Measurements from ENCODE around the gene THAP9.

Gene THAP9

GRCh38 chr4:82901183-82901718 is 716 bp downstream of the THAP9 start:
- H3F3A ChIP-seq (ENCODE audit: insufficient read depth): peaks cover 22% of the 10 kb centered on the region
- TF ChIP-seq EZH2phosphoT487 (conservative IDR thresholded peaks at IDR 0.05; ENCODE audit: low read length): no peak
- TF ChIP-seq CTCF (IDR thresholded peaks at IDR 0.05; ENCODE audit: insufficient read depth, low read length, poor library complexity, severe bottlenecking): no peak
- peak overlapping the region; percentile 77 for H2AFZ ChIP-seq (ENCODE audit: low read depth, low read length, severe bottlenecking)

GRCh38 chr4:82903737-82904136 is 3.2 kb downstream of the THAP9 start:
- Histone ChIP-seq H3K79me2 (ENCODE audit: insufficient read depth, low read length) (peaks cover 30% of the 10 kb centered on the region), H3K27me3 (ENCODE audit: low read length) (no peaks in the 10 kb centered on the region), H3K36me3 (ENCODE audit: low read length) (no peaks in the 10 kb centered on the region; the same call in 1 of the 2 replicates), H3F3A (ENCODE audit: insufficient read depth) (peaks cover 29% of the 10 kb centered on the region), H3K27ac (ENCODE audit: low read depth, low read length) (no peak overlapping the region), H3K4me2 (ENCODE audit: low read depth, low read length, poor library complexity, severe bottlenecking) (no peak overlapping the region), H3K9me3 (ENCODE audit: insufficient read depth, low read length) (no peaks in the 10 kb centered on the region), H3K4me3 (ENCODE audit: insufficient read depth, low read length, poor library complexity, severe bottlenecking) (no peak overlapping the region), H3K9ac (ENCODE audit: low read length) (no peak overlapping the region), H4K20me1 (ENCODE audit: low read depth, low read length) (no peaks in the 10 kb centered on the region), H2AFZ (ENCODE audit: low read depth, low read length, severe bottlenecking) (no peak overlapping the region), H3K9me2 (replicated peaks; ENCODE audit: insufficient read depth, low read length) (no peaks in the 10 kb centered on the region)
- TF ChIP-seq EZH2phosphoT487 (conservative IDR thresholded peaks at IDR 0.05; ENCODE audit: low read length): no peak
- no peak for TF ChIP-seq CTCF (IDR thresholded peaks at IDR 0.05; ENCODE audit: insufficient read depth, low read length, poor library complexity, severe bottlenecking)

More at GRCh38 chr4:82901183-82901718, 716 bp downstream of the THAP9 start:
- H3K36me3 ChIP-seq (ENCODE audit: low read length): no peaks in the 10 kb centered on the region; the same call in 1 of the 2 replicates
- H3K9me2 ChIP-seq (replicated peaks; ENCODE audit: insufficient read depth, low read length): no peaks in the 10 kb centered on the region
- peaks cover 6% of the 10 kb centered on the region; the same call in 1 of the 2 replicates for H4K20me1 ChIP-seq (ENCODE audit: low read depth, low read length)
- no peaks in the 10 kb centered on the region for H3K9me3 ChIP-seq (ENCODE audit: insufficient read depth, low read length)
- peak overlapping the region; percentile 98 for H3K4me2 ChIP-seq (ENCODE audit: low read depth, low read length, poor library complexity, severe bottlenecking)
- no peaks in the 10 kb centered on the region for H3K27me3 ChIP-seq (ENCODE audit: low read length)
- peak overlapping the region; percentile 93 for H3K4me3 ChIP-seq (ENCODE audit: insufficient read depth, low read length, poor library complexity, severe bottlenecking)
- H3K27ac ChIP-seq (ENCODE audit: low read depth, low read length): peak overlapping the region; percentile 89
- H3K79me2 ChIP-seq (ENCODE audit: insufficient read depth, low read length): peaks cover 54% of the 10 kb centered on the region
- H3K9ac ChIP-seq (ENCODE audit: low read length): peak overlapping the region; percentile 95

DNA sequence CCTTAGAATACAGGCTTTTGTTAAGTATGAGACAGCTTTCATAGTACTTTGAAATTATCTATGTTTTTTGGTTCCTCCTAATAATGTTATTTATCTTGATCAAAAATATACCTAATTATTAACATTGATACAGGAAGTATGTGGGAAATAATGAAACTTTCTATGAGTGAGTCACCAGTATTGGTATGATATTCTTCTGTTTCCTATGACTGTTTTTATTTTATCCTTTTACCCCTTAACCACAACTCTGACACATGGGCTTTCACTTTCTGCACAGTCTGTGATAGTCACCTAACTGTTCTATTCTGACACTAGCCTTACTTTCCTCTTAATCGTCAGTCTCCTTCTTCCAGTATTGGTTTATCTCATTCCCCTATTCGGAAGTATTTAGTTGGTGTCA is 4.7 kb downstream of the THAP9 start:
- peak overlapping the region; percentile 56 for H3K4me2 ChIP-seq (ENCODE audit: low read depth, low read length, poor library complexity, severe bottlenecking)
- no peak for TF ChIP-seq EZH2phosphoT487 (conservative IDR thresholded peaks at IDR 0.05; ENCODE audit: low read length)
- no peak for TF ChIP-seq CTCF (IDR thresholded peaks at IDR 0.05; ENCODE audit: insufficient read depth, low read length, poor library complexity, severe bottlenecking)

More for the DNA sequence above, 4.7 kb downstream of the THAP9 start:
- no peak overlapping the region for H2AFZ ChIP-seq (ENCODE audit: low read depth, low read length, severe bottlenecking)
- H3K36me3 ChIP-seq (ENCODE audit: low read length): no peaks in the 10 kb centered on the region; the same call in 1 of the 2 replicates
- no peaks in the 10 kb centered on the region for H3K27me3 ChIP-seq (ENCODE audit: low read length)
- no peak overlapping the region for H3K4me3 ChIP-seq (ENCODE audit: insufficient read depth, low read length, poor library complexity, severe bottlenecking)
- peaks cover 16% of the 10 kb centered on the region for H3K79me2 ChIP-seq (ENCODE audit: insufficient read depth, low read length)
- peaks cover 24% of the 10 kb centered on the region for H3F3A ChIP-seq (ENCODE audit: insufficient read depth)
- H3K27ac ChIP-seq (ENCODE audit: low read depth, low read length): no peak overlapping the region
- no peaks in the 10 kb centered on the region for H3K9me3 ChIP-seq (ENCODE audit: insufficient read depth, low read length)
- no peak overlapping the region for H3K9ac ChIP-seq (ENCODE audit: low read length)
- H4K20me1 ChIP-seq (ENCODE audit: low read depth, low read length): no peaks in the 10 kb centered on the region
- H3K9me2 ChIP-seq (replicated peaks; ENCODE audit: insufficient read depth, low read length): no peaks in the 10 kb centered on the region

Data from SU-DHL-6 (cell line).